Fibroblast of the aortic adventitia (primary cell): ENCODE measurements around the gene GTF2A2. TPM values are rescaled to one million over a fixed set of nuclear protein-coding genes. Genes with fewer than 3 reads are reported as not detected.

Source experiments
- DNase-seq: peaks from one replicate; pipeline ENCODE4 v3.0.0-alpha.2; 2010; ENCODE audit warnings: low read depth
- H3K4me3 ChIP-seq: 2 replicates; pipeline ENCODE4 v1.5.1; 2011; ENCODE audit warnings: low read depth, mild to moderate bottlenecking, control low read depth, low read length, moderate library complexity
- total RNA-seq: library from RNA; depleted of rRNA; stranded (reverse); fragments of >200 nt; gene quantifications from 2 replicates; pipeline ENCODE4 v1.2.3, GENCODE V29; 2012; ENCODE audit warnings: low replicate concordance
- TF ChIP-seq, protein P1 (sequence below): IDR thresholded peaks from 2 replicates; pipeline ENCODE4 v1.5.1; 2011; ENCODE audit warnings: mild to moderate bottlenecking, low read length, control low read depth, inconsistent platforms; ENCODE audit not compliant: insufficient read depth

GTF2A2 gene
- total RNA-seq, 1 donor, result 38.5 TPM

DNA sequence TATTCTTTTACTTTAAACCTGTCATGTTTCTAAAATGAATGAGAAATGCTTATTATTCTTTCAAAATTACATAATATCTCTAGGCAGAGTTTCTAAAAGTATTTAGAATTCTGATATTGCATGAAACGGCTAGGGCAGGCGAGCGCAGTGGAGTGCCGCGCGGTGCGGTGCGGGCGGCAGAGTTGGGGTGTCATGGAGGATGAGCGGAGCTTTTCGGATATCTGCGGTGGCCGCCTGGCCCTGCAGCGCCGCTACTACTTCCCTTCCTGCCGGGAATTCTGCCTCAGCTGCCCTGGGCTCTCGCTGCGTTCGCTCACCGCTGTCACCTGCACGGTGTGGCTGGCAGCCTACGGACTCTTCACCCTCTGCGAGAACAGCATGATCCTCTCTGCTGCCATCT, 19.2 kb upstream of the GTF2A2 start:
- H3K4me3 ChIP-seq, result no peak overlapping the region
- TF ChIP-seq, protein P1, sequence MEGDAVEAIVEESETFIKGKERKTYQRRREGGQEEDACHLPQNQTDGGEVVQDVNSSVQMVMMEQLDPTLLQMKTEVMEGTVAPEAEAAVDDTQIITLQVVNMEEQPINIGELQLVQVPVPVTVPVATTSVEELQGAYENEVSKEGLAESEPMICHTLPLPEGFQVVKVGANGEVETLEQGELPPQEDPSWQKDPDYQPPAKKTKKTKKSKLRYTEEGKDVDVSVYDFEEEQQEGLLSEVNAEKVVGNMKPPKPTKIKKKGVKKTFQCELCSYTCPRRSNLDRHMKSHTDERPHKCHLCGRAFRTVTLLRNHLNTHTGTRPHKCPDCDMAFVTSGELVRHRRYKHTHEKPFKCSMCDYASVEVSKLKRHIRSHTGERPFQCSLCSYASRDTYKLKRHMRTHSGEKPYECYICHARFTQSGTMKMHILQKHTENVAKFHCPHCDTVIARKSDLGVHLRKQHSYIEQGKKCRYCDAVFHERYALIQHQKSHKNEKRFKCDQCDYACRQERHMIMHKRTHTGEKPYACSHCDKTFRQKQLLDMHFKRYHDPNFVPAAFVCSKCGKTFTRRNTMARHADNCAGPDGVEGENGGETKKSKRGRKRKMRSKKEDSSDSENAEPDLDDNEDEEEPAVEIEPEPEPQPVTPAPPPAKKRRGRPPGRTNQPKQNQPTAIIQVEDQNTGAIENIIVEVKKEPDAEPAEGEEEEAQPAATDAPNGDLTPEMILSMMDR, result no peak
- DNase-seq, result no peak

DNA sequence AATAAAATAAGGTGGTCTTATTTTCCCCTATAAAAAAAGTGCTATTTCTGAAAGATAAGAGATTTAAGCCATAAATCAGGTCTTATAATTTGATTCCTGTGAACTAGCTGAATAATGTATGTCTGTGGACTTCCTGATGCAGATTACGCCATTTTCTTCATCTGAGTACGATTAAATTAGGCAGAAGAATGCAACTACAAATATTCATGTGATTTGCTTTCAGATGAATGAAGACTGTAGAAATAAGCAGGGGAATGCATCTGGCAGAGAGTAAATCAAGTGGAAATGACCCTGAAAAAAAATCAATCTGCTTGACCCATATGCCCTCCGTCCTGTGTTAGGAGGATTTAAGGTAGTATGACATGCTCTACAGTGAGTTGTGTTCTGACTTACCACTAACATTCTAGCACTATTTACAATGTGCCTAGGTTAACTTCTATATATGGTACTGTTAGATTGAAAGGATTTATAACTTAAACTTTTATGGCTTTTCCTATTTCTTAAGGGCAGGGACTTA, 17.1 kb upstream of the GTF2A2 start:
- no peak for DNase-seq
- TF ChIP-seq, protein P1, result no peak
- no peak overlapping the region for H3K4me3 ChIP-seq

DNA sequence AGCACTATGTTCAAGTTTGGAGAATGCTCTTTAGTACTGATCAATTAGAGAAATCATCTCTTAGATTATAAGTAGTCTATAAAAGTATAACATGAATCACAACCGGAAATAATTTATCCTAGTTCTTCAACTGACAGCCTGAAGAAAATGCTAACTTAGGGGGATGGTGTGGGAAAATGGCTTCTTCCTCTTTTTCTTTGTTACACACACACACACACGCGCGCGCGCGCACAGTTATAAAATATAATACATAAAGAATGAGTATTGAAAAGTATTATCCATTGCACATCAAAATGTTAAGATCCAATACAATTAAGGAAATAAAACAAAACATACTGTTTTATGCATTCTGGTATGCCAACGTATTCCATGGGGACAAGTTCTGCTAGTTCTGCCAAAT, 11.2 kb upstream of the GTF2A2 start:
- no peak for DNase-seq

DNA sequence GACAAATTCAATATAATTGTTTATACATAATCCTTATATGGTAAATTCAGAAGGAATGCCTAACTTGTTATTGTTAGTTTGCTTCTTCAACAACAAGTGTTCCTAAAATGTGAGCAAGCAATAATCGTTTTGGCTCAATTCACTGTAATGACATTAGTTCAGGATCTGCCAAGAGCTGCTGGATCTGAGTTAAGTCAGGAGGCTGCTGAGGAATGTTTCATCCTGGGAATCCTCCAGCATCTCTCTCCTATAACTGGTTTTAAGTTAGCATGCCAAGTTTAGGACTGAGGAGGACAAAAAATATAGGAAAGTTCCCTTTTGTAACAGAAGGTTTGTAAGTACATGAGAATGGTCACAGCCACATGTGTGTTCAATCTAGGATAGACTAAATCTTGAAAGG, 4.9 kb upstream of the GTF2A2 start:
- no peak overlapping the region for H3K4me3 ChIP-seq
- TF ChIP-seq, protein P1, result no peak
- DNase-seq, result peak; percentile 95

More for the DNA sequence above, 11.2 kb upstream of the GTF2A2 start:
- H3K4me3 ChIP-seq, result no peak overlapping the region
- TF ChIP-seq, protein P1, result no peak

DNA sequence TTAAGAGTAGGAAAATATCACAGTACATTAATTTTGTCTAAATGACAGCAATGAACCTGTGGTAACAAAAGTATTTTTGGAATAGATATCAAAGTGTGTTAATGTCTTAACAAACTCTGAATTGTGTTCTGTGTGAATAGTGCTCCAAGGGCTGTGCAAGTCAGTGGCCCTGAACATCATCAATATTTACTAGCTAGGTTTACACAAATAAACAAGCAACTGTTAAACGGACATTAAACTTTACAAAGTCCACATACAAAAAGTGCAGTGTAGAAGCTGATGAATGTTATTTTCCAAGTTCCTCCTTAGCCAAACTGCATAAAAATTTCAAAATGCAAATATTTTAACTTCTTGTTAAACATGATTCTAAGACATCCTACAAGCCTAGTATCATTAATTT, 2.1 kb upstream of the GTF2A2 start:
- TF ChIP-seq, protein P1, result no peak
- no peak overlapping the region for H3K4me3 ChIP-seq
- no peak for DNase-seq

DNA sequence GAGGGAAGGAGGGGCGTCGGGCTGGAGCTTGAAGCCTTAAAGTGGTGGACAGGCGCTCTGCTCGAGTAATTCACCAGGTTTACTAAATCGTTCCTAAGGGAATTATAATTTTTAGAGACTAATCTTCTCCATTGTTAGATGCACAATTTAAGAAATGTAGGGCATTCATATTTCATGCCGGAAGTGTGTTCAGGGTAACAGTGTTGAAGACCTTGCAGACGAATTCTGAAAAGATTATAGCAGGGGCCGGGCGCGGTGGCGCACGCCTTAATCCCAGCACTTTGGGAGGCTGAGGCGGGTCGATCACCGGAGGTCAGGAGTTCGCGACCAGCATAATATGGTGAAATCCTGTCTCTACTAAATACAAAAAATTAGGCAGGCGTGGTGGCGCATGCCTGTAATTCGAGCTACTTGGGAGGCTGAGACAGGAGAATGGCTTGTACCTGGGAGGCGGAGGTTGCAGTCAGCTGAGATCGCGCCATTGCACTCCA, 365 bp upstream of the GTF2A2 start:
- DNase-seq, result no peak
- TF ChIP-seq, protein P1, result no peak
- peak overlapping the region; percentile 83 for H3K4me3 ChIP-seq

DNA sequence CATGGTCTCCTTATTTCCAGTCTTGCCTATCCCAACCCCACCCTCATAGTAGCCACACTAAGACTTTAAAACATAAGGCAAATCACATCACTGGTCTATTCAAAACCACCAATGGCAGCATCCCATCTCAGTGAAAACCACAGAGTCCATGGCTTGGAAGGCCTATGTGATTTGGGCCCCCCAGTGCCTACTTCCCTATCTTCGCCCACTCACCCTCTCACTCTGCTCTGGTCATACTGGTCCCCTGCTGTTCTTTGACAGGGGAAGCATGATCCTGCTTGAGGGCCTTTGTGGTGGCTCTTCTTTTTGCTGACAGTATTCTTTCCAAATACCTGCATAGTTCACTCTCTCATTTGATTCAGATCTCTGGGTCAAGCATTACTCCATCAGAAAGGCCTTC, 3.3 kb downstream of the GTF2A2 start:
- TF ChIP-seq, protein P1, result no peak
- no peak for DNase-seq
- H3K4me3 ChIP-seq, result no peak overlapping the region
